Left hindlimb (tissue), 1 donor: Measurements from ENCODE around the gene ERC2.

Experiments used
- DNase-seq: peaks from one replicate; pipeline ENCODE4 v3.0.0-alpha.2; 2018

Gene ERC2

DNA sequence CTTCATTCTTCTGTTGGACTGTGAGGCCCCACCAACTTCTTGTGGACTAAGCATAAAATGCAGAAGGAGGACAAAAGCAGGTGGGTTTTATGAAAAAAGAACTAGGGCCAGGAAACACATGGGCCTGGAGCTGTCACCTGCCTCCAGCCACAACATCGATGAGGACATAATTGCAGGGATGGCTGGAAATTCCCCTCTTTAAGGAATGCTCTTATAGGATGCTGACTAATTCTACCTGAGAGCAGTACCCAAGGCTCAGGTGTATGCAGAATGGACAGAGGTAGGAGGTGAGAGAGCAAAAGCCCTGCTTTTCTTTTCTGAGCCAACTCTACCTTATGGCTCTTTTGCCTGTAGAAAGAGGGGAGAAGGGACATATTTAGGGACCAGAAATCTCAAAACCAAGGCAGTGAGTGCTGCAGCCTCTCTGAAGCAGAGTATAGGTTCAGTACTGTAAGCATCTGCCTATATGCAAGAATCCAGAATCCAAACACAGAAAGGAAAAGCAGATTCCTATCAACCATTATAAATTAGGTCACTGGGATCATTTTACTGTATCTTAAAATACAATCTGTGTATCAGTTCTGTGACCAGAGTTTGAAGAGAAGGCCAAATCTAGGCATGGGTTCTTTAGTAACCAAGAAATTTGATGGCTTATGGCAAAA lies 775.8 kb downstream of the ERC2 start:
- no peak for DNase-seq

- DNase-seq = no peak
These were observed 777.1 kb downstream of the ERC2 start for GRCh38 chr3:55691141-55691540.

DNA sequence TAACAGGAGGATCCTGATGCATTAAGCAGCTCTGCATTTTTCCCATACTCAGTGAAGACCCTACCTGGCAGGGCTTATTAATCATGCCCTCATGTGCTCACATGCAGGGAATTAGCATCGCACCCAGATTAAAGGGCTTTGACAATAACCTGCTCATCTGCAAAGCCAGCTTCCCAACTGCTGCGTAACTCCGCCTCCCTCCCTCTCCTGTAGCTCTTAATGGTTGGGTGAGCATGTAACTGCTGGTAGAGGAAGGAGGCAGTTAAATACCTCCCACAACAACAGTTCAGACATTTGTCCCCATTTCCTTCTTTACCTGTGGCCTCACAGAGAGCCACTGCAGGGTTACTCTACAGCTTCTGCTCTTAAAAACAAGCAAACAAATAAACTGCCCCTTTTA lies 777.5 kb downstream of the ERC2 start:
- no peak for DNase-seq

- DNase-seq = no peak
These were observed 778.1 kb downstream of the ERC2 start for GRCh38 chr3:55690177-55690576.

- DNase-seq = no peak
These were observed 780.1 kb downstream of the ERC2 start for GRCh38 chr3:55688154-55688553.

DNA sequence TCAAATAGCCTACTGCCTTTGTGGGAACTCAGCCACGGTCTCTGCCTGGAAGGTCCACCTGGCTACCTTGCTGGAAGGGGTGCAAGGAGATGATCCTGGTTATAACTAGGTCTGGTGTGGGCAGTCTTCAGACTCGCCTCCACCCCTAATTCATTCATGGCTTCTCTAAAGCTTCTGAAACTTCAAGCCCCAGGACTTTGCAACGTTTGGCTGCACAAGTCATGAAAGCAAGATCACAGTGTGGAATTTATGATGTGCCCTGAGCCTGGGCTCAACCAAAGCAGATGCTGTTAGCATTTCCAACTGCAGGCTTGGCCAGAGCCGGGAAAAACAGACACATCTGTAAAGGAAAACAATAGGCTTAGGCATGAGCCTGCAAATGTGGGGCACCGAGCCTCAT lies 780.7 kb downstream of the ERC2 start:
- no peak for DNase-seq

DNA sequence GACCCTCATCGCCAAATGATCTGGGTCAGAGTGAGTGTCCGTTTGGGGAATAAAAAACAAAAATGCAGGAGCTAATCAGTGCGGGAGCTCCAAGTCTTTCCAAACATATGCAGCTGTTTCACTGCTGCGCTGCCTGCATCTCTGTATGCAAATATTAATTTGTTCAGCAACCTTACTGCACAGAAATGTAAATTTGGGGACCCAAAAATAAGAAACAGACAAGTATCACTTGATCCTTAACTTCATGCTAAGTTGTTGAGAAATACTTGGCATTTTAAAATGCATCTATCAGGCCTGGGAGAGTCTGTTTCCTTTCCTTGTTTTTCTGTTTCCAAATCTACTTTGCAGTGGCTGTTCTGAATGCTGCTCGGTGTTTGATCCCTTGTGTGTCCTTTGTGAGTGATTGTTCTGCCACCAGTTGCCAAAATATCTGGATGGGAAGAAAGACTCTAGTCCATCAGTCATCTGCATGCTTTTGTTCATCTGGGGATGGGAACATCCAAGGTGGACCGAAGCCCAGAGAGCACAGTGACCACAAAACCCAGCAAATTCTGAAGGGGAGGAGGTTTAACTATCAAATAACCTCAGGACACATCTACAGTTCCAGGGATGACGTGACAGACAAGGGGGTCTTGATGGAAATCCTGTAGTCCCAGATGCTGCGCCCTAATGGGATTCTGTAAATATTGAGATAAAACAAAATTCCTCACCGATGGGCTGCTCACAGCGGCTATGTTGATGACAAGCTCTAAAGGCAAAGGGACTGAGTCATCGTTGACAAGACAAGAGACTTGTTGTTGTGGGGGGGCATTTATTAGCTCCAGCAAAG lies 781.6 kb downstream of the ERC2 start:
- DNase-seq = peak; percentile 36

DNA sequence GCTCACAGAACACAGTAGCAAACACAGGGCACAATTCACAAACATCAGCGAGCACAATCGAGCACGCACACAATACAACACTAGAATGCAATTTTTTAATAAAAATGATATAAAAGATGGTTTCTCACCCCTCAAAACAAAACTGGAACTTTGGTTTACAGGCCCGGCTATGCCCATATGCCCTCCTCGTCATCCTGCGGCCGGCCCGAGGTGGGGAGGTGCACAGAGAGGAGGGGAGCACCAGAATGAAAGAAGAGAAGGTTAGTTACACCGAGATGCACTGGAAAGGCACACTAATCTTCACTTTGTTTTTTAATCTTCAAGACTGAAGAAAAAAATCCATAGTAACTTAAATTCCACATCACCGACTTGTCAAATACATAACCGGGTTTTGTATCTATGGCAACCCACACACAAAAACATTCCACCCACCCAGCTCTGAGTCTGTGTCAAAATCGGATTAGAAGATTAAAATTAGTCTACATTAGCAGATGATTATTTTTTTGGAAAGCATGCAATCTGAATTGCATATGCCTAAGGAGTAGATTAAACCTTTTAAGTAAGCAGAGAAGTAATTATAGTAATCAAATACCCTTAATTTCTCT lies 784.5 kb downstream of the ERC2 start:
- DNase-seq = no peak

- no peak for DNase-seq
These were observed 785.8 kb downstream of the ERC2 start for GRCh38 chr3:55682461-55682860.

GRCh38 chr3:55678546-55679216 lies 789.6 kb downstream of the ERC2 start:
- DNase-seq = no peak

GRCh38 chr3:55676643-55677042 lies 791.6 kb downstream of the ERC2 start:
- DNase-seq = no peak

GRCh38 chr3:55675478-55675877 lies 792.8 kb downstream of the ERC2 start:
- DNase-seq = no peak

- no peak for DNase-seq
These were observed 794.5 kb downstream of the ERC2 start for GRCh38 chr3:55673764-55674163.

DNA sequence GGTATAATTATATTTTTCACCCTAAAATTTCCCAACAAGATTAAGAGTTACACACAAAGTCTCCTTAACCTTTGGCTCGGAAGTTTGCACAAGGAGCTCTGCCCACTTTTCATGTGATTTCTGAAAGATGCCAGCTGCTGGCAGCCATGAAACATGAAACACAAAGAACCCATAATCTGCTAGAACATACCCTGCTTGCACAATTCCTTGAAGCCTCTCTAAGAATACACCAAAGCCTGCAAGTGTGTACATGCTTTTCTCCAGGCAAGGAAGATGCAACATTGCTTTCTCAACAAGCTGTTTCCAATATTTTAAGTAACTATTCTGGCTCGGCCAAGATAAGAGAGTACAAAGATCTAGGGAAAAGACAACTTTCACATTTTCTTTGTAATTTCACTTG lies 799.1 kb downstream of the ERC2 start:
- DNase-seq = no peak

DNA sequence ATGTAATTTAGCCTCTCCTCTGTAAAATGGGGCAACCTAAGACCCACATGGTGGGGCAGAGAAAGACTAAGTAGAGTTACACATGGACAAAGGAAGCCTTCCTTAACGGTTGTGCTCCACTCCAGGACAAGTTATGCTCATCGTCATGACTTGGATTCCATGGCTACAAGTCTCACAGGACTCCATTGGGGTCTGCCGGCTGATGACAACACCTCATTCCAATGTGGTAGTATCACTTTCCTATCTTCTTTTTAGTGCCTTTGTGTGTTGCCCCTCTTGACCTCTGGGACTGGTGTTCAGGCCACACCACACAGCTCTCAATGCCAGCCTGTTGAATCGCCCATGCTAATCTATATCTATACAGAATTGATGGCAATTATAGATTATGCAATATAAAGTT lies 799.9 kb downstream of the ERC2 start:
- no peak for DNase-seq

DNA sequence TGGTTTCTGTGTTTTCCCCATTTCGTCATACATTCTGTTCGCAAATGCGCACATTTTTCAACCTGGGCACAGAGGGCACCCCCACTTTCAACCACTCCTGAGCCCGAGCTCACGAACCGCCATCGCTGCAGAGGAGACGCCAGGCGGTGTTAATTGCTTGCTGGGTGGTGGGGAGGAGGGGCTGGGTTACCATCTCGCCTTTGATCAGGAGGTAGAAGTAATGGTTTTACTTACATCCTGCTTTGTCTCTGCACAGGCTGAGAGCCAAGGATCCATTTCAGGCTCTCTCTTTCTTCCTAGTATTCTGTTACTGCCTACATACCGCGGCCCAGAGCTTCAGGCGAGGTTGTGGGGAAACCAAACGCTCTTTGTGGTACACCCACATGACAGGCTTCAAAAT lies 803.9 kb downstream of the ERC2 start:
- DNase-seq = no peak

DNA sequence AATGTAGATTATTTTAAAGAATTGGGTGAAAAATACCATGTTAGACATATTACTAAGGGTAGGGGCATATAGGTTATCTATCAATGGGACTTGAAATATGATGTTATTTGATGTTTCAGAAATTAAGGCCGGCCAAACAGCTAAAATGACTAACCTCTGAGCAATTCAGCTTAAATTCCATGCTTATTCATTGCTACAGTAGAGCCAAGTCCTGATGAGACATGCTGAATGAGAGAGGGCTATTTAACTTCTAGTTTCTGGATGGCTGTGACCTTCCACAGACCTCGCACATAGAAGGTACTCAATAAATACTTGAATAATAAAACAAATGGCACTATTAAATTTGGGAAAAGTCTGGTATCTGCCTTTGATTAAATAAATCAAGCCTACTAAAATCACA lies 805.6 kb downstream of the ERC2 start:
- no peak for DNase-seq

DNA sequence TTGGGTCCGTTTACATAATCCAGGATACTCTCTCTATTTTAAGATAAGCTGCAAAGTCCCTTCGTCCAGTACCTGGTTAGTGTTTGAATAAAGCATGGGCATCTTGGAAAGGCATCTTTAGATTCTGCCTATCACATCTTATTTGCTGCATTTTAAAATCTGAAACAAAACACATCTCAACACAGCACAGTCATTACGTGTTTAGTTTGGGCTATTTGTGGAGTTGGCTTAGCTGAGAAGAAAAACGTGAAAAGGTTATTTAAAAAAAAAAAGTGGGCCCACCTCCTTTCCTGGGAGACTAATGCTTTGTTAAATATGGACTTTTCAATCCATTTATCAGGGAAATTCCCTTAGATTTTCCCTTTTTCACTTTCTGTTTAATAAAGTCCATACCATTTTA lies 806.7 kb downstream of the ERC2 start:
- no peak for DNase-seq

- DNase-seq = no peak
These were observed 807.1 kb downstream of the ERC2 start for GRCh38 chr3:55661141-55661540.

GRCh38 chr3:55660642-55661041 lies 807.6 kb downstream of the ERC2 start:
- no peak for DNase-seq

DNA sequence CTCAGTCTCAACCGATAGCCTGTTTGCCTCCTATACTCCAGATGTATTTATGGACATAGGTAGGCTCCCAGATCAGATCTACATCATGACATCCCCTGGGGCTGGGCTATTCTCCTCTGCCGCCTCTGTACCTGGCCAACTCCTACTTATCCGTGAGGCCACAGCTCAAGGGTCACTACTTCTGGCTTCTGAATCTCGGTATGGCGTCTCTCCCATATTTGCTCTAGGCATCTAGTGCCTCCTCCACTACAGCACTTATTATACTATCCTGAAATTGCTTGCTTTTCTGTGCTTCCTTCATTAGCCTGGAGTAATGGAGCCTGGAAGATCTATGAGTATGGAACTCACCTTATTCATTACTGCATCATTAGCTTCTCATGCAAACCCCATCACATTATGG lies 808.6 kb downstream of the ERC2 start:
- DNase-seq = no peak

DNA sequence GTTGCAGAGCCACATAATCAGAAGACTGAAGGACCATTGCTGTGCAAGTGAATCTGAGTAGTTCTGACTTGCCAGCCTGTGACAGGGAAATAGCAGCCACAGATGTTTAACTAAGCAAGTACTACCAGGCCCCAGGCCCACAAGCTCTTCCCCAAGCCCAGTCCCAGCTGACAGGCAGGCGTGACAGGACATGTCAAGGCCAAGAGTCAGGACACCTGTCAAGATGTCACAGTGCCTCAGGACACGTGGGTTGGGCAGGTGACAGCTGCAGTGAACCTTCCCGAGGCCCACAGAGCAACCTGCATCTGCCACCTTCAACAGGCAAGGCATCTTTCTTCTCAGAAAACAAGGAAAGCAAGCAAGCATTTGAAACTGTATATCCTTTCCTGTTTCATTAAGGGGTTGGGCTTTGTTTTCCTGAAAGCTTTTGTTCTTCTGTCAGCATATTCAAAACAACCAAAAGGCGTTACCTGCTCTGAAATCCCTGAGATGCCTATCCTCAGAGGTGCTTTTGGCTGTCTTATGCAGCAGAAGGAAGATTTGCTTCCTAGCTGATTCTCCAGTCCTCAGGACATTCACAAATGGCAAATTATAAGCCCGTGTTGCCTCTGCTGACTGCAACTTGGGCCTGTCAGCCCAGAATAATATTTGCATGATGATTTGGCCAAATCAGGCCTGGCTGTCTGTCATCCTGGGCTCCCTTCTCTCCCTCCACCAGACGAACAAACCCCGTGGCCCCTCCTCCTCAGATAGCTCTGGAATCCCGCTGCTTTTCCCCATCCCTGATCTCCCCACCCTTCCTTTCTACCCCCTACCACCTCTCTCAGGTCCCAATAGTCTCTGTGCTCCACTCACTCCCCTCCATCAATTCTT lies 809.3 kb downstream of the ERC2 start:
- DNase-seq = no peak

GRCh38 chr3:55658270-55658669 lies 810.0 kb downstream of the ERC2 start:
- DNase-seq = no peak
